AG04450 (cell line): ENCODE results near the gene CD28. TPM values are rescaled to one million over a fixed set of nuclear protein-coding genes. Genes with fewer than 3 reads are reported as not detected.
"Not testable (repeated sequence)": the region's sequence is repeated elsewhere in the genome, so short reads cannot be mapped to it uniquely, and the experiment has no call there.

Experiments used
- CTCF ChIA-PET: fragments of 300-600, 350-600 bp; formaldehyde crosslinking; extraction: SDS; loops from one replicate; lab custom pipeline; 2022; ENCODE audit warnings: antibody characterized with exemption, inconsistent platforms; lab: Charles Lee
- POLR2A ChIA-PET: fragments of 350-600 bp; formaldehyde crosslinking; extraction: SDS; loops from one replicate; lab custom pipeline; 2021; ENCODE audit warnings: antibody characterized with exemption, inconsistent platforms; lab: Yijun Ruan, JAX
- DNase-seq: peaks from one replicate; pipeline ENCODE4 v3.0.0-alpha.2; 2011; ENCODE audit warnings: low read depth, low spot score
- H3K27ac ChIP-seq: one replicate; pipeline ENCODE4 v1.5.1; 2012; ENCODE audit warnings: low read depth, low read length, control low read depth
- H3K27me3 ChIP-seq: one replicate; pipeline ENCODE4 v1.6.0; 2012; ENCODE audit warnings: low read length; ENCODE audit not compliant: control insufficient read depth, insufficient read depth
- H3K4me3 ChIP-seq: 2 replicates; pipeline ENCODE4 v1.5.1; 2011; ENCODE audit warnings: mild to moderate bottlenecking, low read depth, low read length, control low read depth
- H3K9me3 ChIP-seq: 2 replicates; pipeline ENCODE4 v1.5.1; 2012; ENCODE audit warnings: low read length; ENCODE audit not compliant: control insufficient read depth, insufficient read depth
- polyA plus RNA-seq: library from polyadenylated mRNA; depleted of rRNA; stranded (reverse); fragments of >200 nt; gene quantifications from 2 replicates; pipeline ENCODE4 v1.2.3, GENCODE V29; 2011
- TF ChIP-seq, protein P1 (sequence below): IDR thresholded peaks from 2 replicates; pipeline ENCODE4 v1.5.1; 2011; ENCODE audit warnings: low read depth, low read length, control low read depth, inconsistent platforms

The CD28 gene
- polyA plus RNA-seq, 1 experiment = not detected

- ChIA-PET POLR2A (no interaction called here), CTCF (interaction anchor here (1.0 kb wide), 1 partner anchor 9 kb away, joined by 3 read pairs; no protein-coding TSS in a partner anchor)
- no peak for DNase-seq
- no peaks in the 10 kb centered on the region for H3K9me3 ChIP-seq
- no peak overlapping the region for H3K27ac ChIP-seq
- TF ChIP-seq, protein P1, sequence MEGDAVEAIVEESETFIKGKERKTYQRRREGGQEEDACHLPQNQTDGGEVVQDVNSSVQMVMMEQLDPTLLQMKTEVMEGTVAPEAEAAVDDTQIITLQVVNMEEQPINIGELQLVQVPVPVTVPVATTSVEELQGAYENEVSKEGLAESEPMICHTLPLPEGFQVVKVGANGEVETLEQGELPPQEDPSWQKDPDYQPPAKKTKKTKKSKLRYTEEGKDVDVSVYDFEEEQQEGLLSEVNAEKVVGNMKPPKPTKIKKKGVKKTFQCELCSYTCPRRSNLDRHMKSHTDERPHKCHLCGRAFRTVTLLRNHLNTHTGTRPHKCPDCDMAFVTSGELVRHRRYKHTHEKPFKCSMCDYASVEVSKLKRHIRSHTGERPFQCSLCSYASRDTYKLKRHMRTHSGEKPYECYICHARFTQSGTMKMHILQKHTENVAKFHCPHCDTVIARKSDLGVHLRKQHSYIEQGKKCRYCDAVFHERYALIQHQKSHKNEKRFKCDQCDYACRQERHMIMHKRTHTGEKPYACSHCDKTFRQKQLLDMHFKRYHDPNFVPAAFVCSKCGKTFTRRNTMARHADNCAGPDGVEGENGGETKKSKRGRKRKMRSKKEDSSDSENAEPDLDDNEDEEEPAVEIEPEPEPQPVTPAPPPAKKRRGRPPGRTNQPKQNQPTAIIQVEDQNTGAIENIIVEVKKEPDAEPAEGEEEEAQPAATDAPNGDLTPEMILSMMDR = no peak
- H3K4me3 ChIP-seq = no peak overlapping the region
- H3K27me3 ChIP-seq = no peaks in the 10 kb centered on the region
These were observed 66.2 kb downstream of the CD28 start for GRCh38 chr2:203772456-203773165.

- ChIA-PET CTCF (no interaction called here), POLR2A (interaction anchor here (1.7 kb wide), 1 partner anchor 9 kb away, joined by 4 read pairs; no protein-coding TSS in a partner anchor)
- no peak for DNase-seq
- H3K27me3 ChIP-seq = no peaks in the 10 kb centered on the region
- H3K27ac ChIP-seq = no peak overlapping the region
- TF ChIP-seq, protein P1 = no peak
- no peak overlapping the region for H3K4me3 ChIP-seq
- no peaks in the 10 kb centered on the region; the same call in 1 of the 2 replicates for H3K9me3 ChIP-seq
These were observed 68.3 kb downstream of the CD28 start for GRCh38 chr2:203774760-203775159.

DNA sequence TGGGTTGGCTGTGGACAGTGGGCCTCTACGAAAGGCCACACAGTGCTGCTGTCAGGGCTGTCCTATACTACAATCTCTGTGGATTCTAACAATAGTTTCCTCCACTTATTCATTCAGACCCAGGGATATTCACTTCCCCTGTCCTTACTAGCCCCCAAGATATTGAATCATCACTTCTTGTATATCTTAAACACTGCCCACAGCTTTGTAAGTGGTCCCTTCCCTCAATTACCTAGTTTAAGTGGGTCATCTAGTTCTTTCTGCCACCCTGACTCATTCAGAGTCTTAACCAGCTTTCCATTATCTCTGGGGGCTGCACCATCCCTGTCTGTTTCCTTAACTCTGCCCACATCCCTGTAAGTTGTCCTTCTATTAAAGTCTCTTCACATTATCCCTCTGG lies 69.2 kb downstream of the CD28 start:
- H3K4me3 ChIP-seq = no peak overlapping the region
- H3K9me3 ChIP-seq = no peaks in the 10 kb centered on the region; the same call in 1 of the 2 replicates
- TF ChIP-seq, protein P1 = no peak
- no peaks in the 10 kb centered on the region for H3K27me3 ChIP-seq
- POLR2A ChIA-PET = interaction anchor here (1.7 kb wide), 1 partner anchor 8 kb away, joined by 4 read pairs; no protein-coding TSS in a partner anchor
- DNase-seq = no peak
- CTCF ChIA-PET = no interaction called here
- H3K27ac ChIP-seq = no peak overlapping the region

DNA sequence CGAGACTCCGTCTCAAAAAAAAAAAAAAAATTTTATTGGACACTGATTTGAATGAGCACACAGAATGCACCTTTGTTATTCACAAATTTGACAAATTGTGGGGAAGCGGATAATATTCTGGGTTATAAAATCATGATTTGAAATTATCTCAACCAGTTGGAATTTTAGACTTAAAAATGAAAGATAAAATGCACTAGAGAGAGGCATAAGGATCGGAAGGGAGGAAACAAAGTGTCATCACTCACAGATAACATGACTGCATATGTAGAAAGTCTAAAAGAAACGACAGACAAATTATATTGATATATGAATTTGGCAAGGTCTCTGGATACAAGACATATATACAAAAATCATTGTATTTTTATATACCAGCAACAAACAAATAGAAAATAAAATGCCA lies 70.6 kb downstream of the CD28 start:
- no peaks in the 10 kb centered on the region; the same call in 1 of the 2 replicates for H3K9me3 ChIP-seq
- no peak for DNase-seq
- no peak overlapping the region for H3K27ac ChIP-seq
- ChIA-PET CTCF (no interaction called here), POLR2A (no interaction called here)
- TF ChIP-seq, protein P1 = no peak
- H3K4me3 ChIP-seq = no peak overlapping the region
- no peaks in the 10 kb centered on the region for H3K27me3 ChIP-seq

GRCh38 chr2:203779477-203780073 lies 73.1 kb downstream of the CD28 start:
- H3K27ac ChIP-seq, H3K27me3 ChIP-seq, H3K9me3 ChIP-seq, CTCF ChIA-PET, H3K4me3 ChIP-seq, POLR2A ChIA-PET, DNase-seq: not testable (repeated sequence)
